Activated naive CD4-positive, alpha-beta T cell treated with anti-CD3 and anti-CD28 coated beads for 36 hours (primary cell): ENCODE measurements around the gene DDI2. TPM values are rescaled to one million over a fixed set of nuclear protein-coding genes. Genes with fewer than 3 reads are reported as not detected.
"Not testable (repeated sequence)": the region's sequence is repeated elsewhere in the genome, so short reads cannot be mapped to it uniquely, and the experiment has no call there.

Source experiments
- CTCF ChIA-PET: fragments of 350-600 bp; sonication (Branson Sonifier 250); formaldehyde crosslinking; loops from one replicate; lab custom pipeline; 2021; ENCODE audit warnings: antibody characterized with exemption; lab: Charles Lee
- DNase-seq: peaks from one replicate; pipeline ENCODE4 v3.0.0-alpha.2; 2020
- H3K27ac Mint-ChIP-seq: one replicate; pipeline ENCODE4 v1.8.0; 2021; ENCODE audit warnings: mild to moderate bottlenecking, mixed read lengths
- H3K27me3 Mint-ChIP-seq: one replicate; pipeline ENCODE4 v1.8.0; 2021; ENCODE audit warnings: low read depth, mixed read lengths
- H3K36me3 Mint-ChIP-seq: one replicate; pipeline ENCODE4 v1.8.0; 2021; ENCODE audit warnings: low read depth, mixed read lengths
- H3K4me1 Mint-ChIP-seq: one replicate; pipeline ENCODE4 v1.8.0; 2021; ENCODE audit warnings: low read depth, mixed read lengths
- H3K4me3 Mint-ChIP-seq: one replicate; pipeline ENCODE4 v1.8.0; 2021; ENCODE audit warnings: mild to moderate bottlenecking, moderate library complexity, mixed read lengths
- H3K9me3 Mint-ChIP-seq: one replicate; pipeline ENCODE4 v1.8.0; 2021; ENCODE audit warnings: mixed read lengths
- intact Hi-C: fragments of 100-400 bp; cut with micrococcal nuclease; formaldehyde crosslinking; loops from one replicate; pipeline ENCODE4 v1.15.1; 2023
- total RNA-seq, 2 experiments: library from RNA; stranded (reverse); gene quantifications; one replicate each; pipeline ENCODE4 v1.2.3, GENCODE V29; 2021

The DDI2 gene
- total RNA-seq, 2 experiments from 2014 or later = 19.6 to 20.7 TPM

DNA sequence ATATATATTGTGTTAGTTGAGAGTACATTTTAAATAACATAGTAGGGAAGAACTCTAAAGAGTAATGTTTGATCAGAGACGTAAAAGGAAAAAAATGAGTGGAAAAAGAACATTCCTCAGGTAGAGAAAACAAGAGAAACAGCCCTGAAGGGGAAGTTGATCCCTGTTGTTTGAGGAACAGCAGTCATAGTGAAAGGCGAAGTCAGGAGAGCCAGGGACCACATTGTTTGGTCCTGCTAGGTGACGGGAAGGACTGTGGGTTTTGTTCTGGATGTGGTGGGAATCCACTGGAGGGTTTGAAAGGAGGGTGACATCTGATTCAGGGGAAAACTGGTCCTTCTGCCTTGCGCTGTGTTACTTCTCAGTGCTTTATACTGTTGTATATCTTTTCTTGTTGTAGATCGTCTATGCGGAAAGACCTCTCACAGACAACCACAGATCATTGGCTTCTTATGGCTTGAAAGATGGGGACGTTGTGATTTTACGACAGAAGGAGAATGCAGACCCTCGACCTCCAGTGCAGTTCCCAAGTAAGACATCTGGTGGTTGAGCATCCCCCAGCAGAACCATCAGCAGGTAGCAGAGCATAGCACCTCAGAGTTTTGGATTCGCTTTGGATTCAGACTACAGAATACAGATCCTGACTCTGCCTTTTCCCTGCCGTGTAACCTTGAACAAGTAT is 9.2 kb downstream of the DDI2 start:
- Mint-ChIP-seq H3K27ac (no peak overlapping the region), H3K36me3 (peaks cover 12% of the 10 kb centered on the region), H3K4me1 (peaks cover 41% of the 10 kb centered on the region), H3K4me3 (no peak overlapping the region), H3K9me3 (no peaks in the 10 kb centered on the region), H3K27me3 (no peaks in the 10 kb centered on the region)
- no peak for DNase-seq
- CTCF ChIA-PET = no interaction called here
- intact Hi-C loops = no loop called here

DNA sequence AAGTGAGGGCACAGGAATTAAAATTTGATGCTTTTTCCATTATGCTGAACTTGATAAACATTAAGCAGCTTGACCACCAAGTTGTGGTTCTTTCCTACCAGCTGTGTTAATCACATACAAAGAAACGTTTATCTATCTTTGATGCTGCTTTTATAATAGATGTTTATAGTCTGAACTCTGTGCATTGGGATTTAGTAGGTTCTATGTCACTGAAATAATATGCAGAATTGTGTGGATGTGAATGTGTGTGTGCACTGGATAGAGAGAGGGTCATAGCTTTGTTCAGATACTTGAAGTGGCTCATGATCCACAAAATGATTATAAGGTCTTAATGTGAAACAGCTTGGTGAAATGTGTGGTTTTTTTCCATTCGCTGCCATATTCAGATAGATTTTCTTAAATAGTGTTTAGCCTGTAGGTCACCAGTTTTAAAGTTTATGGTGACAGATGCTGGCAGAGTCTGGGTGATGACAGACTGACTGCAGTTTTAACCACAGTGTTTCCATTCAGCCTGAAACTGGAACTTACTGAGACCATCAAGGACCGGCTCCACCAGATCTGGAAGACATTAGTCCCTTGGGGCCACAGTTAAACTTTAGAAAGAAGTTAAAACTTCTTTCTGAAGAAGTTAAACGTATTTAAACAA is 10.2 kb downstream of the DDI2 start:
- no peak for DNase-seq
- H3K9me3 Mint-ChIP-seq = no peaks in the 10 kb centered on the region
- intact Hi-C loops = no loop called here
- H3K4me1 Mint-ChIP-seq = peaks cover 32% of the 10 kb centered on the region
- peaks cover 13% of the 10 kb centered on the region for H3K36me3 Mint-ChIP-seq
- H3K27ac Mint-ChIP-seq = no peak overlapping the region
- H3K27me3 Mint-ChIP-seq = no peaks in the 10 kb centered on the region
- CTCF ChIA-PET = interaction anchor here (0.7 kb wide), 1 partner anchor 113 kb away, joined by 3 read pairs; no protein-coding TSS in a partner anchor
- H3K4me3 Mint-ChIP-seq = no peak overlapping the region

DNA sequence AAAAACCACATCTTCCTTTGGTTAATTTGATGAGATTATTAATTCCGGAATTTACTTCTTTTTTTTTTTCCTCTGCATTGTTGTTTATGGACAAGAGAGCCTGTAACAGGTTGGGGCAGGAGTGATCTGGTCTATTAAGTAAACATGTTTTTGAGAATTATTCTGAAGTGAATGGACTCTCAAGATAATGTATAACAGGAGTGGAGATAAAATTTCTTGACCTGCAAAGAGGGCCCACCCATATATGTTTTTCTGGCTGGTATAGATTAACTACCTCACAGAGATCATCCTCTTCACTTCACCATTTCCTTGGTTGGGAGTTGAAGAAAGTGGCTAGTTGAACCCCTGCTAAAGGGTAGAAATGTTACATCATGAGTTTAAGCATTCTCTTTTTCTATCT is 10.7 kb downstream of the DDI2 start:
- peaks cover 14% of the 10 kb centered on the region for H3K36me3 Mint-ChIP-seq
- intact Hi-C loops = no loop called here
- peaks cover 27% of the 10 kb centered on the region for H3K4me1 Mint-ChIP-seq
- CTCF ChIA-PET = no interaction called here
- no peaks in the 10 kb centered on the region for H3K27me3 Mint-ChIP-seq
- H3K27ac Mint-ChIP-seq = no peak overlapping the region
- DNase-seq = no peak
- H3K9me3 Mint-ChIP-seq = no peaks in the 10 kb centered on the region
- no peak overlapping the region for H3K4me3 Mint-ChIP-seq

DNA sequence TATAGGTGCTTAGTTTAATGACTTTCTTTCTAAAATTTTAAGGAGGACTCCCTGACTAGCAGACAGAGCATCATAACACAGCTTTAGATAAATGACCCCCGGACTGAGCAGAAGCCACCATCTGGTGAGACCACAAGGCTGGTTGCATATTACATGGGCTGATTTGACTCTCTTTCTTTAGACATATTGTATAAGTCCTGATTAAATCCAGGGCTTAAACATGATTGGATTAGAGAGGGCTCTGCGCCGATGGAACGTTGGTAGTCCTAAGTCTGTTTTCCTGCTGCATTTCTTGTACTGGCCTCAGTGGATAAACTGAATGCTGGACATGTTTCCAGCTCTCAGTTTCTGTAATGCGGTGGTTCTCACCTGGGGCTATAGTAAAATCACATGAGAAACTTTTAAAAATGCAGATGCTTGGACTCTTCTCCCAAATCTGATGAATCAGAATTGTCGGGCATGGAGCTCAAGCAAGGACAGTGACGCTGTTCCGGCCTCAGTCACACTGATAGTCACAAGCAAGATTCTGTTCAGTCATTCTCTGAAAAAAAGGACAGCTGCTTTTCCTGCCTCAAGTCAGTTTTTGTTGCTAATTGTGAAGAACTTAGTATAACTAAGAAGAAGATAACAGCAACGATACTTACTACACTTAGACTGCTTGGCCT is 16.6 kb downstream of the DDI2 start:
- H3K9me3 Mint-ChIP-seq = no peaks in the 10 kb centered on the region
- peaks cover 41% of the 10 kb centered on the region for H3K36me3 Mint-ChIP-seq
- peaks cover 1% of the 10 kb centered on the region for H3K4me1 Mint-ChIP-seq

DNA sequence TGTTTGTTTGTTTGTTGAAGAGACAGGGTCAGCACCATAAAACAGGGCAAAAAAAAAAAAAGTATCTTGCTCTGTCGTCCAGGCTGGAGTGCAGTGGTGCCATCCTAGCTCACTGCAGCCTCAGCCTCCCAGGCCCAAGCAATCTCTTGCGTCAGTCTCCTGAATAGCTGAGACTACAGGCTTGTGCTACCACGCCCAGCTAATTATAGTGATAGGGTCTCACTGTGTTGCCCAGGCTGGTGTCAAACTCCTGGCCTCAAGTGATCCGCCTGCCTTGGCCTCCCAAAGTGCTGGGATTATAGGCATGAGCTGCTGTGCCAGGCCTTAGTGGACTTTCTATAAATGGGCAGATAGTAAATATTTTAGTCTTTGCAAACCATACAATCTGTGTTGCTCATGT is 19.2 kb downstream of the DDI2 start:
- CTCF ChIA-PET = interaction anchor here (0.6 kb wide), 1 partner anchor 120 kb away, joined by 3 read pairs; no protein-coding TSS in a partner anchor
- H3K9me3 Mint-ChIP-seq = no peaks in the 10 kb centered on the region
- H3K27me3 Mint-ChIP-seq = no peaks in the 10 kb centered on the region
- no peaks in the 10 kb centered on the region for H3K4me1 Mint-ChIP-seq
- no peak overlapping the region for H3K27ac Mint-ChIP-seq
- DNase-seq = no peak
- H3K36me3 Mint-ChIP-seq = peaks cover 46% of the 10 kb centered on the region
- intact Hi-C loops = no loop called here
- H3K4me3 Mint-ChIP-seq = no peak overlapping the region

More for the DNA sequence above, 16.6 kb downstream of the DDI2 start:
- Mint-ChIP-seq H3K27ac (no peak overlapping the region), H3K27me3 (no peaks in the 10 kb centered on the region), H3K4me3 (no peak overlapping the region)
- intact Hi-C loops = no loop called here
- CTCF ChIA-PET = interaction anchor here (0.5 to 0.7 kb wide), 3 partner anchors 34 to 808 kb away, joined by 3 to 4 read pairs (median 3); no protein-coding TSS in a partner anchor
- no peak for DNase-seq

DNA sequence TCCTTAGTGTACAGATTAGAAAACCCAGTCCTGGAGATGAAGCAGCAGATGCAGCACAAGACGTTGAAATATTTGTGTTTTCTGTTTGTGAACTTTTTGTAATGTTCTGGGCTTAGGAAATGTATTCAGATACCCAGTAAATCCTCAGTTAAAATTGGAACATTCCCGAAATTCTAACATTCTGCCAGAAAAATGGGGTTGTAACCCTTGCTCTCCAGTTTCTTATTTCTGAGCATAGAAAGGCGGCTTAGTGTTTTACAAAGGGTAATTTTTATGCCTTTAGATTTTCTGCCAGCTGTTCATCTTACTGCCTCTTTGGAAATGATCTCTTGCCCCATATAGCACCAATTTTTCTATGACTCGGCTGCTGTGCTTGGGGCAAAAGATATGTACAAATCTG is 20.6 kb downstream of the DDI2 start:
- no peak for DNase-seq
- no peak overlapping the region for H3K4me3 Mint-ChIP-seq
- intact Hi-C loops = no loop called here
- H3K36me3 Mint-ChIP-seq = peaks cover 50% of the 10 kb centered on the region
- H3K27ac Mint-ChIP-seq = no peak overlapping the region
- no peaks in the 10 kb centered on the region for H3K4me1 Mint-ChIP-seq
- CTCF ChIA-PET = no interaction called here
- no peaks in the 10 kb centered on the region for H3K27me3 Mint-ChIP-seq
- H3K9me3 Mint-ChIP-seq = no peaks in the 10 kb centered on the region

DNA sequence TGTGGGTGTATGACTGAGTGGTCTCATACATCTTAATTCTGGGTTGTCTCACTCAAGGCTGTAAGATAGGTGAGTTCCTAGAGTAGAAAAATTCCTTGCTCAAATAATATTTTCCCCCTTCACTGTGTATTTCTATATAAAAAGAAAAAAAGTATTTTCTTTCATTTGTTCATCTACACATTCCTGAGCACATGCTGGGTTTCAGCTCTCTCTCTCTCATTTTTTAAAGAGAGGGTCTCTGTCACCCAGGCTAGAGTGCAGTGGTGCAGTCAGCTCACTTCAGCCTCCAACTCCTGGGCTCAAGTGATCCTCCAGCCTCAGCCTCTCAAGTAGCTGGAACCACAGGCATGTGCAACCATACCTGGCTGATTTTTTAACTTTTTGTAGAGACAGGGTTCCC is 22.0 kb downstream of the DDI2 start:
- Mint-ChIP-seq H3K27ac (no peak overlapping the region), H3K4me3 (no peak overlapping the region), H3K27me3 (no peaks in the 10 kb centered on the region), H3K4me1 (no peaks in the 10 kb centered on the region), H3K36me3 (peaks cover 49% of the 10 kb centered on the region), H3K9me3 (no peaks in the 10 kb centered on the region)
- intact Hi-C loops = no loop called here
- DNase-seq = no peak
- CTCF ChIA-PET = no interaction called here

DNA sequence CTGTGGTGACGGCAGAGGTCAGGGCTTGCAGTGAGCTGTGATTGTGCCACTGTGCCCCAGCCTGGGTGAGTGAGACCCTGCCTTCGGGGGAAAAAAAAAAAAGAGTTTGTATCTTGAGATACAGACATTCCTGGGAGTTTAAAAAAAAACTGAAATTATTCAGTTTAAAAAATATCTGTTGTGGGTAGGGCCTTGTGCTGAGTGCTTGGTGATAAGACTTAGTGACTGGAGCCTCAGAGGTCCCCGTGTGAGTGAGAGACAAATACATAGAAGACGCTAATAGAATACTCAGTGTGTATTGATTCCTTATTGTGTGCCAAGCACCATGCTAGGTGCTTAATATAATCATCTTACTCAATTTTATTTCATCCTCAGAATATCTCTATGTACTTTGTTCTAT is 22.7 kb downstream of the DDI2 start:
- Mint-ChIP-seq H3K4me3 (no peak overlapping the region), H3K4me1 (no peaks in the 10 kb centered on the region), H3K27ac (no peak overlapping the region), H3K27me3 (no peaks in the 10 kb centered on the region), H3K36me3 (peaks cover 48% of the 10 kb centered on the region), H3K9me3 (no peaks in the 10 kb centered on the region)
- no peak for DNase-seq
- CTCF ChIA-PET = no interaction called here
- intact Hi-C loops = no loop called here

DNA sequence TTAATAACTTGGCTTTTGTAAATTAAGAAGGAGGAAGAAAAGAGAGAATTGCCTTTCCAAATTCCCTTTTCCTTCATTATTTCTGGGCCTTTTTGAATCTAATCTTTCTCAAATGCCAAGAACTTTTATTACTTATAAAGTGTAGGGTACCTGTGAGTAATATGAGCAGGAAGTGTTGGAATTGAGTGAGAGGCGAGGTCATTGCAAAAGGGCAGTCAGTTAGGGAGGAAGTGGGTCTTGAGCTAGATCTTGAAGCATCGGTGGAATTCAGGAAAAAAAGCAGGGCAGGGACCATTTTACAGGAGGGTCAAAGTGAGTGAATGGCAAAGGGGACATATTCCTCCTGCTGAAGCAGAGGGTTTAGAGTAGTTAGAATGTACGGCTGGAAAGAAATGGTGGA is 23.4 kb downstream of the DDI2 start:
- intact Hi-C loops = no loop called here
- no peaks in the 10 kb centered on the region for H3K4me1 Mint-ChIP-seq
- CTCF ChIA-PET = no interaction called here
- H3K27me3 Mint-ChIP-seq = no peaks in the 10 kb centered on the region
- H3K4me3 Mint-ChIP-seq = no peak overlapping the region
- DNase-seq = no peak
- H3K36me3 Mint-ChIP-seq = peaks cover 52% of the 10 kb centered on the region
- H3K9me3 Mint-ChIP-seq = no peaks in the 10 kb centered on the region
- H3K27ac Mint-ChIP-seq = no peak overlapping the region

DNA sequence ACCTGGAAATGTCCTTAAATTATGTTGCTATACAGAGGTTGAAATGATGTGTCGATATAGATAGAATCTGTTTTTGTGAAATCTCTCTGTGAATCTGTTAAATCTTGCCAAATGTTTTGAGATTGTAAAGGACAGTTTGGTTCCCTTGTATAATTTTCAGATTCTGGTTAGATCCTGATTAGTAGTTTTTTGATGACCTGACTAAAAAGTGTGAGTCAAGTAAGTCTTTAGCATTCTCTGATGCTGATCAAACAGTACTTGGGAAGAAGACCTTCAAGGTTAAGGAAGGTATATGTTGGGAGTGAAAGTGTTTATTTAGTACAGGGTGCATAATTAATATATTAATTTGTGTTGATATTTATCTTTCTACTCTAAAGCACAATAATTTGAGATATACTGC is 32.7 kb downstream of the DDI2 start:
- CTCF ChIA-PET = interaction anchor here (0.8 kb wide), 1 partner anchor 15 kb away, joined by 3 read pairs; no protein-coding TSS in a partner anchor
- Mint-ChIP-seq H3K4me1 (no peaks in the 10 kb centered on the region), H3K36me3 (peaks cover 27% of the 10 kb centered on the region), H3K4me3 (no peak overlapping the region), H3K9me3 (no peaks in the 10 kb centered on the region), H3K27me3 (no peaks in the 10 kb centered on the region), H3K27ac (no peak overlapping the region)
- intact Hi-C loops = no loop called here
- no peak for DNase-seq

DNA sequence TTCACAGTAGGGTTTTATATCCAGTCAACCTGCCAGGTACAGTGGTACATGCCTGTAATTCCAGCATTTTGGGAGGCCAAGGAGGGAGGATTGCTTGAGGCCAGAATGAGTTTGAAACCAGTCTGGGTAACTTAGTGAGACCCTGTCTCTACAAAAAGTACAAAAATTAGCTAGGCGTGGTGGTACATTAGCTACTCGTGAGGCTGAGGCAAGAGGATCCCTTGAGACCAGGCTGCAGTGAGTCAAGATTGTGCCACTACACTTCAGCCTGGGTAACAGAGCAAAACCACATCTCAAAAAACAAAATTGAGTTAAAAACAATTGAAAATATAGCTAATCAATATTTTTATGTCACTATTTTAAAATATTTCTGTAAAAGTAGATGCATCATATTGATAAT is 33.2 kb downstream of the DDI2 start:
- intact Hi-C loops = no loop called here
- Mint-ChIP-seq H3K9me3 (no peaks in the 10 kb centered on the region), H3K27ac (no peak overlapping the region), H3K36me3 (peaks cover 25% of the 10 kb centered on the region), H3K27me3 (no peaks in the 10 kb centered on the region), H3K4me3 (no peak overlapping the region), H3K4me1 (no peaks in the 10 kb centered on the region)
- CTCF ChIA-PET = interaction anchor here (0.8 kb wide), 1 partner anchor 14 kb away, joined by 3 read pairs; no protein-coding TSS in a partner anchor
- no peak for DNase-seq

DNA sequence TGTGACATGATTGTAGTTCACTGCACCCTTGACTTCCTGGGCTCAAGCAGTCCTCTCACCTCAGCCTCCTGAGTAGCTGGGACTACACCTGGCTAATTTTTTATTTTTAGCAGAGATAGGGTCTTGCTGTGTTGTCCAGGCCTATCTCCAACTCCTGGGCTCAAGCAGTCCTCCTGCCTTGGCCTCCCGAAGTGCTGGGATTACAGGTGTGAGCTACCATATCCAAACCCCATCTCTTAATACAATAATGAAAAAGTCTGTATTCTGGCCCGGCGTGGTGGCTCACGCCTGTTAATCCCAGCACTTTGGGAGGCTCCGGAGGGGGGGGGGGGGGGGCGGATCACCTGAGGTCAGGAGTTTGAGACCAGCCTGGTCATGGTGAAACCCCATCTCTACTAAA is 34.9 kb downstream of the DDI2 start:
- H3K9me3 Mint-ChIP-seq, intact Hi-C loops, CTCF ChIA-PET, H3K27ac Mint-ChIP-seq, DNase-seq, H3K4me1 Mint-ChIP-seq, H3K27me3 Mint-ChIP-seq, H3K4me3 Mint-ChIP-seq: not testable (repeated sequence)
- peaks cover 27% of the 10 kb centered on the region for H3K36me3 Mint-ChIP-seq
